ENCODE data around the gene CEP152. TPM values are rescaled to one million over a fixed set of nuclear protein-coding genes. Genes with fewer than 3 reads are reported as not detected.
A peak's percentile ranks its signal among the peaks of the same experiment; 100 is the strongest.

Gene CEP152
- total RNA-seq, 4 donors from 2014 or later, result 13.7 to 43.7 (median 16.5) TPM

GRCh38 chr15:48717458-48717857, 93.4 kb downstream of the CEP152 start:
- Histone ChIP-seq H3K27ac (no peak overlapping the region), H3K9me3 (no peaks in the 10 kb centered on the region), H3K4me3 (no peak overlapping the region), H3K36me3 (no peaks in the 10 kb centered on the region), H3K4me1 (no peaks in the 10 kb centered on the region), H3K27me3 (no peaks in the 10 kb centered on the region)
- TF ChIP-seq POLR2A (IDR thresholded peaks at IDR 0.05) (no peak), CTCF (IDR thresholded peaks at IDR 0.05) (peak in 1 of 6 experiments; percentile 36)
- DNase-seq, result no peak

- no peaks in the 10 kb centered on the region for H3K27me3 ChIP-seq
- H3K4me3 ChIP-seq, result no peak overlapping the region
- DNase-seq, result no peak
- no peak overlapping the region for H3K27ac ChIP-seq
- TF ChIP-seq POLR2A (IDR thresholded peaks at IDR 0.05), result no peak
- TF ChIP-seq CTCF (IDR thresholded peaks at IDR 0.05), result no peak
- no peaks in the 10 kb centered on the region for H3K9me3 ChIP-seq
- no peaks in the 10 kb centered on the region for H3K36me3 ChIP-seq
- no peaks in the 10 kb centered on the region for H3K4me1 ChIP-seq
Observed at GRCh38 chr15:48712546-48712945, 98.3 kb downstream of the CEP152 start.

GRCh38 chr15:48710952-48711495, 99.8 kb downstream of the CEP152 start:
- no peak overlapping the region for H3K4me3 ChIP-seq
- no peaks in the 10 kb centered on the region for H3K9me3 ChIP-seq
- DNase-seq, result no peak
- no peak for TF ChIP-seq POLR2A (IDR thresholded peaks at IDR 0.05)
- no peak for TF ChIP-seq CTCF (IDR thresholded peaks at IDR 0.05)
- H3K27me3 ChIP-seq, result no peaks in the 10 kb centered on the region
- no peak overlapping the region for H3K27ac ChIP-seq
- H3K4me1 ChIP-seq, result no peaks in the 10 kb centered on the region
- H3K36me3 ChIP-seq, result no peaks in the 10 kb centered on the region

- Histone ChIP-seq H3K27ac (no peak overlapping the region), H3K4me3 (no peak overlapping the region), H3K9me3 (no peaks in the 10 kb centered on the region), H3K27me3 (no peaks in the 10 kb centered on the region), H3K36me3 (no peaks in the 10 kb centered on the region), H3K4me1 (no peaks in the 10 kb centered on the region)
- DNase-seq, result no peak
- TF ChIP-seq POLR2A (IDR thresholded peaks at IDR 0.05) (no peak), CTCF (IDR thresholded peaks at IDR 0.05) (no peak)
Observed at GRCh38 chr15:48708641-48709040, 102.2 kb downstream of the CEP152 start.

GRCh38 chr15:48705381-48705780, 105.5 kb downstream of the CEP152 start:
- Histone ChIP-seq H3K4me3 (no peak overlapping the region), H3K27ac (no peak overlapping the region), H3K27me3 (no peaks in the 10 kb centered on the region), H3K4me1 (no peaks in the 10 kb centered on the region), H3K36me3 (no peaks in the 10 kb centered on the region), H3K9me3 (no peaks in the 10 kb centered on the region)
- no peak for TF ChIP-seq CTCF (IDR thresholded peaks at IDR 0.05)
- TF ChIP-seq POLR2A (IDR thresholded peaks at IDR 0.05), result no peak
- no peak for DNase-seq

- Histone ChIP-seq H3K27me3 (no peaks in the 10 kb centered on the region), H3K27ac (no peak overlapping the region), H3K9me3 (no peaks in the 10 kb centered on the region), H3K4me1 (no peaks in the 10 kb centered on the region), H3K4me3 (no peak overlapping the region), H3K36me3 (no peaks in the 10 kb centered on the region)
- no peak for TF ChIP-seq POLR2A (IDR thresholded peaks at IDR 0.05)
- no peak for TF ChIP-seq CTCF (IDR thresholded peaks at IDR 0.05)
- DNase-seq, result no peak
Observed at GRCh38 chr15:48703544-48703943, 107.3 kb downstream of the CEP152 start.

All from Peyer's patch (tissue), 4 donors.